Mucosa of gallbladder (tissue), 1 donor: Measurements from ENCODE around the gene FSIP1. TPM values are rescaled to one million over a fixed set of nuclear protein-coding genes. Genes with fewer than 3 reads are reported as not detected.

ENCODE experiments used
- DNase-seq: peaks from one replicate; pipeline ENCODE4 v3.0.0-alpha.2; 2020; ENCODE audit warnings: low spot score
- total RNA-seq: library from RNA; stranded (reverse); gene quantifications from one replicate; pipeline ENCODE4 v1.2.1, GENCODE V29; 2021
- donor health status: DM: no; HTN: no; CAD: no.

Gene FSIP1
- total RNA-seq, 1 donor from 2014 or later, result 0.81 TPM

DNA sequence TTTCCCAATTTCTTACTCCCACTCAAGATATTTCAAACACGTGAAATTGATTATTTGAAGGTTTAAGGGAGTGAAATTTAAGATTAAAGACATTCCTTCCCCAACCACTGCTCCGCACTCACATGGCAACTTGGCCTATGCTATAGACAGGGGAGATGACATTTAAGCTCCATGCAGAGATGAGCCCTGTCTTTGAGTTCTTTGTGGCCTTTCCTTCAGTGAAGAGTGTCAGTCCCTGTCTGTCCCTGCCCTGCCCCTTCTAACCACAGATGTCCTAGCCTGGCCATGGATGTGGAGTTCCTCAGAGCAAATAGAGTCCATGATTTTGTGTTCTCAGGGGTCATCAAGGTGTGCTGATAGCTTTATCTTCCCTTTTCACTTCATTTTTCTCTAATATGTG lies 231.2 kb downstream of the FSIP1 start:
- no peak for DNase-seq

Other genes starting within 250 kb of the FSIP1 start
- gene THBS1, start 201.8 kb downstream of the FSIP1 start, total RNA-seq, result 184 TPM
- gene GPR176, start 137.4 kb upstream of the FSIP1 start, total RNA-seq, result 5.4 TPM
- gene EIF2AK4, start 151.3 kb upstream of the FSIP1 start, total RNA-seq, result 25.6 TPM